Measurements from ENCODE around the gene LYPD6B. TPM values are rescaled to one million over a fixed set of nuclear protein-coding genes. Genes with fewer than 3 reads are reported as not detected.

Gene LYPD6B
- total and polyA plus RNA-seq, 10 of the 15 experiments (the other 5 are each of a cell fraction or from before 2014, with no cell fraction given): 1.0 to 6.6 (median 4.0) TPM

DNA sequence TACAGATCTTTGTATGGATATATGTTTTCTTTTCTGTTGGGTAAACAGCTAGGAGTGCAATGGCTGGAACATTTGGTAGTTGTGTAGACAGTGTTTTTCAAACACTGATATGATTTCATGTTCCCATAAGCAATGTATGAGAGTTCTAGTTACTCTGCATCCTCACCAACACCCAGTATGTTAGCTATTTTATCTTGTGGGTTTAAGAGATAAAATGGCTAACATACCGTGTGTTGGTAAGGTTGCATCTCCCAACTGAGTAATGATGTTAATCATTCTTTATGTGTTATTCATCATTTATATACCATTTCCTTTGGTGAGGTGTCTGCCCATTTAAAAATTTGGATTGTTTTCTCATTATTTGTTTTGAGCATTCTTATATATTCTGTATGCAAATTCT, 65.7 kb downstream of the LYPD6B start:
- ChIA-PET SMC1A (ENCODE audit: uncharacterized antibody, unreplicated experiment) (interaction anchor here (0.5 kb wide), 1 partner anchor 12 kb away, joined by 3 read pairs; no protein-coding TSS in a partner anchor), CTCF (no interaction called here), RAD21 (ENCODE audit: unreplicated experiment) (no interaction called here), POLR2A (no interaction called here)
- Histone ChIP-seq H3K36me3 (ENCODE audit: control insufficient read depth in 2 of 2, insufficient read depth in 2 of 2, low read length in 1 of 2) (no peaks in the 10 kb centered on the region), H2AFZ (ENCODE audit: control insufficient read depth, low read depth, low read length) (no peak overlapping the region), H3K9me3 (replicated peaks; ENCODE audit: control insufficient read depth, insufficient read depth, low read length) (no peaks in the 10 kb centered on the region; the same call in 2 of the 3 replicates), H3K9ac (ENCODE audit: control insufficient read depth, insufficient read depth, low read length) (no peak overlapping the region), H4K20me1 (ENCODE audit: control insufficient read depth, insufficient read depth) (no peaks in the 10 kb centered on the region), H3K4me2 (ENCODE audit: control insufficient read depth, insufficient read depth) (no peak overlapping the region), H3K27me3 (replicated peaks in 1 of 2; ENCODE audit: control insufficient read depth in 2 of 2, insufficient read depth in 2 of 2, low read length in 1 of 2) (no peaks in the 10 kb centered on the region), H3K4me3 (no peak overlapping the region), H3K79me2 (ENCODE audit: control insufficient read depth, insufficient read depth, low read length) (no peaks in the 10 kb centered on the region), H3K27ac (ENCODE audit: control insufficient read depth, insufficient read depth) (no peak overlapping the region), H3K4me1 (ENCODE audit: control insufficient read depth, insufficient read depth, low read length) (no peaks in the 10 kb centered on the region)
- DNase-seq (ENCODE audit: low read depth, low spot score) (no peak), FAIRE-seq (no peak), ATAC-seq (no peak)
- intact Hi-C loops (cut with micrococcal nuclease; ENCODE audit: unreplicated experiment) (no loop called here), in situ Hi-C loops (cut with MboI) (no loop called here)
- WGBS (ENCODE audit: insufficient coverage, insufficient replicate concordance, low lambda C conversion rate, missing lambda C conversion rate): 95% methylated on average over 1 of the region's 1 CpG
- no TSS peak for BruUV-seq (replicated peaks)
- TF ChIP-seq CHD2 (IDR thresholded peaks at IDR 0.05; ENCODE audit: borderline replicate concordance, low read depth, low read length) (no peak), TCF7 (IDR thresholded peaks at IDR 0.05; ENCODE audit: borderline replicate concordance) (no peak), ZNF622 (IDR thresholded peaks at IDR 0.05) (no peak), CREB1 (IDR thresholded peaks at IDR 0.05; ENCODE audit: low read depth) (no peak), EED (IDR thresholded peaks at IDR 0.05; ENCODE audit: low read depth) (no peak), FOXK2 (IDR thresholded peaks at IDR 0.05) (no peak), BACH1 (IDR thresholded peaks at IDR 0.05; ENCODE audit: borderline replicate concordance) (no peak), DPF2 (IDR thresholded peaks at IDR 0.05) (no peak), ZNF384 (IDR thresholded peaks at IDR 0.05; ENCODE audit: borderline replicate concordance, low read depth, low read length) (no peak), SMARCA5 (IDR thresholded peaks at IDR 0.05) (no peak), WRNIP1 (IDR thresholded peaks at IDR 0.05; ENCODE audit: borderline replicate concordance, low read depth, low read length) (no peak), CEBPB (IDR thresholded peaks at IDR 0.05; ENCODE audit: borderline replicate concordance in 1 of 2, low read depth in 2 of 2, low read length in 2 of 2) (no peak)
- TF ChIP-seq, protein P1, sequence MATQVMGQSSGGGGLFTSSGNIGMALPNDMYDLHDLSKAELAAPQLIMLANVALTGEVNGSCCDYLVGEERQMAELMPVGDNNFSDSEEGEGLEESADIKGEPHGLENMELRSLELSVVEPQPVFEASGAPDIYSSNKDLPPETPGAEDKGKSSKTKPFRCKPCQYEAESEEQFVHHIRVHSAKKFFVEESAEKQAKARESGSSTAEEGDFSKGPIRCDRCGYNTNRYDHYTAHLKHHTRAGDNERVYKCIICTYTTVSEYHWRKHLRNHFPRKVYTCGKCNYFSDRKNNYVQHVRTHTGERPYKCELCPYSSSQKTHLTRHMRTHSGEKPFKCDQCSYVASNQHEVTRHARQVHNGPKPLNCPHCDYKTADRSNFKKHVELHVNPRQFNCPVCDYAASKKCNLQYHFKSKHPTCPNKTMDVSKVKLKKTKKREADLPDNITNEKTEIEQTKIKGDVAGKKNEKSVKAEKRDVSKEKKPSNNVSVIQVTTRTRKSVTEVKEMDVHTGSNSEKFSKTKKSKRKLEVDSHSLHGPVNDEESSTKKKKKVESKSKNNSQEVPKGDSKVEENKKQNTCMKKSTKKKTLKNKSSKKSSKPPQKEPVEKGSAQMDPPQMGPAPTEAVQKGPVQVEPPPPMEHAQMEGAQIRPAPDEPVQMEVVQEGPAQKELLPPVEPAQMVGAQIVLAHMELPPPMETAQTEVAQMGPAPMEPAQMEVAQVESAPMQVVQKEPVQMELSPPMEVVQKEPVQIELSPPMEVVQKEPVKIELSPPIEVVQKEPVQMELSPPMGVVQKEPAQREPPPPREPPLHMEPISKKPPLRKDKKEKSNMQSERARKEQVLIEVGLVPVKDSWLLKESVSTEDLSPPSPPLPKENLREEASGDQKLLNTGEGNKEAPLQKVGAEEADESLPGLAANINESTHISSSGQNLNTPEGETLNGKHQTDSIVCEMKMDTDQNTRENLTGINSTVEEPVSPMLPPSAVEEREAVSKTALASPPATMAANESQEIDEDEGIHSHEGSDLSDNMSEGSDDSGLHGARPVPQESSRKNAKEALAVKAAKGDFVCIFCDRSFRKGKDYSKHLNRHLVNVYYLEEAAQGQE (IDR thresholded peaks at IDR 0.05; ENCODE audit: low read depth, low read length): no peak
- TF ChIP-seq, protein P2, sequence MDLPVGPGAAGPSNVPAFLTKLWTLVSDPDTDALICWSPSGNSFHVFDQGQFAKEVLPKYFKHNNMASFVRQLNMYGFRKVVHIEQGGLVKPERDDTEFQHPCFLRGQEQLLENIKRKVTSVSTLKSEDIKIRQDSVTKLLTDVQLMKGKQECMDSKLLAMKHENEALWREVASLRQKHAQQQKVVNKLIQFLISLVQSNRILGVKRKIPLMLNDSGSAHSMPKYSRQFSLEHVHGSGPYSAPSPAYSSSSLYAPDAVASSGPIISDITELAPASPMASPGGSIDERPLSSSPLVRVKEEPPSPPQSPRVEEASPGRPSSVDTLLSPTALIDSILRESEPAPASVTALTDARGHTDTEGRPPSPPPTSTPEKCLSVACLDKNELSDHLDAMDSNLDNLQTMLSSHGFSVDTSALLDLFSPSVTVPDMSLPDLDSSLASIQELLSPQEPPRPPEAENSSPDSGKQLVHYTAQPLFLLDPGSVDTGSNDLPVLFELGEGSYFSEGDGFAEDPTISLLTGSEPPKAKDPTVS (IDR thresholded peaks at IDR 0.05; ENCODE audit: low read depth, low read length): no peak
- TF ChIP-seq, protein P3, sequence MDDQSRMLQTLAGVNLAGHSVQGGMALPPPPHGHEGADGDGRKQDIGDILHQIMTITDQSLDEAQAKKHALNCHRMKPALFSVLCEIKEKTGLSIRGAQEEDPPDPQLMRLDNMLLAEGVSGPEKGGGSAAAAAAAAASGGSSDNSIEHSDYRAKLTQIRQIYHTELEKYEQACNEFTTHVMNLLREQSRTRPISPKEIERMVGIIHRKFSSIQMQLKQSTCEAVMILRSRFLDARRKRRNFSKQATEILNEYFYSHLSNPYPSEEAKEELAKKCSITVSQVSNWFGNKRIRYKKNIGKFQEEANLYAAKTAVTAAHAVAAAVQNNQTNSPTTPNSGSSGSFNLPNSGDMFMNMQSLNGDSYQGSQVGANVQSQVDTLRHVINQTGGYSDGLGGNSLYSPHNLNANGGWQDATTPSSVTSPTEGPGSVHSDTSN (IDR thresholded peaks at IDR 0.05; ENCODE audit: insufficient replicate concordance, low read depth, low read length): no peak
- TF ChIP-seq, protein P4, sequence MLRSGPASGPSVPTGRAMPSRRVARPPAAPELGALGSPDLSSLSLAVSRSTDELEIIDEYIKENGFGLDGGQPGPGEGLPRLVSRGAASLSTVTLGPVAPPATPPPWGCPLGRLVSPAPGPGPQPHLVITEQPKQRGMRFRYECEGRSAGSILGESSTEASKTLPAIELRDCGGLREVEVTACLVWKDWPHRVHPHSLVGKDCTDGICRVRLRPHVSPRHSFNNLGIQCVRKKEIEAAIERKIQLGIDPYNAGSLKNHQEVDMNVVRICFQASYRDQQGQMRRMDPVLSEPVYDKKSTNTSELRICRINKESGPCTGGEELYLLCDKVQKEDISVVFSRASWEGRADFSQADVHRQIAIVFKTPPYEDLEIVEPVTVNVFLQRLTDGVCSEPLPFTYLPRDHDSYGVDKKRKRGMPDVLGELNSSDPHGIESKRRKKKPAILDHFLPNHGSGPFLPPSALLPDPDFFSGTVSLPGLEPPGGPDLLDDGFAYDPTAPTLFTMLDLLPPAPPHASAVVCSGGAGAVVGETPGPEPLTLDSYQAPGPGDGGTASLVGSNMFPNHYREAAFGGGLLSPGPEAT (IDR thresholded peaks at IDR 0.05; ENCODE audit: low read depth): no peak
